ENCODE results near the gene BIRC2. TPM values are rescaled to one million over a fixed set of nuclear protein-coding genes. Genes with fewer than 3 reads are reported as not detected.

Gene BIRC2
- total RNA-seq, 1 donor from 2014 or later = 30.4 TPM

- no peak for TF ChIP-seq CTCF (IDR thresholded peaks at IDR 0.05; ENCODE audit: borderline replicate concordance)
- Histone ChIP-seq H3K9me3 (replicated peaks) (no peaks in the 10 kb centered on the region), H3K27me3 (ENCODE audit: low read depth) (no peaks in the 10 kb centered on the region), H3K36me3 (no peaks in the 10 kb centered on the region), H3K4me3 (peak overlapping the region; percentile 68), H3K27ac (replicated peaks) (peak overlapping the region; percentile 83), H3K4me1 (peaks cover 39% of the 10 kb centered on the region)
- no peak for DNase-seq
- intact Hi-C loops (cut with micrococcal nuclease) = no loop called here
Observed at GRCh38 chr11:102318469-102318868, 28.5 kb upstream of the BIRC2 start.

- H3K4me3 ChIP-seq = no peak overlapping the region
- H3K36me3 ChIP-seq = no peaks in the 10 kb centered on the region
- intact Hi-C loops (cut with micrococcal nuclease) = no loop called here
- DNase-seq = no peak
- H3K4me1 ChIP-seq = peaks cover 34% of the 10 kb centered on the region
- H3K27ac ChIP-seq (replicated peaks) = peak overlapping the region; percentile 83
- TF ChIP-seq CTCF (IDR thresholded peaks at IDR 0.05; ENCODE audit: borderline replicate concordance) = no peak
- no peaks in the 10 kb centered on the region for H3K27me3 ChIP-seq (ENCODE audit: low read depth)
- no peaks in the 10 kb centered on the region for H3K9me3 ChIP-seq (replicated peaks)
Observed at GRCh38 chr11:102319544-102319943, 27.5 kb upstream of the BIRC2 start.

GRCh38 chr11:102320188-102320587 is 26.8 kb upstream of the BIRC2 start:
- Histone ChIP-seq H3K4me1 (peaks cover 34% of the 10 kb centered on the region), H3K36me3 (no peaks in the 10 kb centered on the region), H3K27ac (replicated peaks) (peak overlapping the region; percentile 83)

GRCh38 chr11:102320679-102321078 is 26.3 kb upstream of the BIRC2 start:
- no peak overlapping the region for H3K4me3 ChIP-seq
- no peak for DNase-seq
- peak overlapping the region; percentile 83 for H3K27ac ChIP-seq (replicated peaks)
- H3K4me1 ChIP-seq = peaks cover 34% of the 10 kb centered on the region
- H3K36me3 ChIP-seq = no peaks in the 10 kb centered on the region
- no peak for TF ChIP-seq CTCF (IDR thresholded peaks at IDR 0.05; ENCODE audit: borderline replicate concordance)
- intact Hi-C loops (cut with micrococcal nuclease) = no loop called here
- no peaks in the 10 kb centered on the region for H3K27me3 ChIP-seq (ENCODE audit: low read depth)
- no peaks in the 10 kb centered on the region for H3K9me3 ChIP-seq (replicated peaks)

More at GRCh38 chr11:102320188-102320587, 26.8 kb upstream of the BIRC2 start:
- Histone ChIP-seq H3K4me3 (no peak overlapping the region), H3K27me3 (ENCODE audit: low read depth) (no peaks in the 10 kb centered on the region), H3K9me3 (replicated peaks) (no peaks in the 10 kb centered on the region)
- intact Hi-C loops (cut with micrococcal nuclease) = no loop called here
- no peak for DNase-seq
- TF ChIP-seq CTCF (IDR thresholded peaks at IDR 0.05; ENCODE audit: borderline replicate concordance) = no peak

GRCh38 chr11:102322560-102322959 is 24.5 kb upstream of the BIRC2 start:
- no peak overlapping the region for H3K4me3 ChIP-seq
- intact Hi-C loops (cut with micrococcal nuclease) = no loop called here
- H3K27ac ChIP-seq (replicated peaks) = no peak overlapping the region
- DNase-seq = no peak
- no peak for TF ChIP-seq CTCF (IDR thresholded peaks at IDR 0.05; ENCODE audit: borderline replicate concordance)
- H3K36me3 ChIP-seq = peaks cover 17% of the 10 kb centered on the region
- H3K9me3 ChIP-seq (replicated peaks) = no peaks in the 10 kb centered on the region
- H3K27me3 ChIP-seq (ENCODE audit: low read depth) = no peaks in the 10 kb centered on the region
- H3K4me1 ChIP-seq = peaks cover 22% of the 10 kb centered on the region
